Tibial artery (tissue), 4 donors: ENCODE measurements around the gene SIGLEC14.
"Not testable (repeated sequence)": the region's sequence is repeated elsewhere in the genome, so short reads cannot be mapped to it uniquely, and the experiment has no call there.

Source experiments
- DNase-seq, 2 donors: peaks; one replicate each; pipeline ENCODE4 v3.0.0-alpha.2; 2019
- H3K27ac ChIP-seq, 2 donors: fragments of 200-600 bp; sonication (generic) in 1 of 2; 1 replicate in 1 of 2; 2 replicates in 1 of 2; pipeline ENCODE4 v1.5.1; 2018 to 2019; ENCODE audit warnings: mild to moderate bottlenecking in 1 of 2
- H3K27me3 ChIP-seq, 2 donors: fragments of 200-600 bp; sonication (generic) in 1 of 2; one replicate each; pipeline versions ENCODE4 v1.5.1 to v1.6.0; 2016 to 2019
- H3K36me3 ChIP-seq, 3 donors: fragments of 200-600 bp; sonication (generic) in 2 of 3; one replicate each; pipeline ENCODE4 v1.5.1; 2016 to 2019; ENCODE audit warnings: mild to moderate bottlenecking in 2 of 3
- H3K4me1 ChIP-seq, 4 donors: fragments of 200-600 bp; sonication (generic) in 2 of 4; 1 replicate in 3 of 4; 2 replicates in 1 of 4; pipeline ENCODE4 v1.5.1; 2016 to 2019
- H3K4me3 ChIP-seq, 2 donors: fragments of 200-600 bp; sonication (generic) in 1 of 2; 1 replicate in 1 of 2; 2 replicates in 1 of 2; pipeline ENCODE4 v1.5.1; 2018 to 2019; ENCODE audit warnings: mild to moderate bottlenecking in 2 of 2
- H3K9me3 ChIP-seq, 3 donors: fragments of 200-600 bp; sonication (generic) in 1 of 3; one replicate each; pipeline ENCODE4 v1.5.1; 2016 to 2019
- intact Hi-C: fragments of 100-400 bp; cut with DNase I; formaldehyde crosslinking; loops from one replicate; pipeline ENCODE4 v1.15.0; 2023; ENCODE audit warnings: low total_unique reads
- TF ChIP-seq, protein P1 (sequence below), 2 experiments: fragments of 200-600 bp in 1 of 2; fragments of 450-650 bp in 1 of 2; IDR thresholded peaks; one replicate each; pipeline ENCODE4 v1.5.1; 2017 to 2019; ENCODE audit warnings: antibody characterized with exemption in 2 of 2, mild to moderate bottlenecking in 1 of 2, moderate library complexity in 1 of 2

Gene SIGLEC14

DNA sequence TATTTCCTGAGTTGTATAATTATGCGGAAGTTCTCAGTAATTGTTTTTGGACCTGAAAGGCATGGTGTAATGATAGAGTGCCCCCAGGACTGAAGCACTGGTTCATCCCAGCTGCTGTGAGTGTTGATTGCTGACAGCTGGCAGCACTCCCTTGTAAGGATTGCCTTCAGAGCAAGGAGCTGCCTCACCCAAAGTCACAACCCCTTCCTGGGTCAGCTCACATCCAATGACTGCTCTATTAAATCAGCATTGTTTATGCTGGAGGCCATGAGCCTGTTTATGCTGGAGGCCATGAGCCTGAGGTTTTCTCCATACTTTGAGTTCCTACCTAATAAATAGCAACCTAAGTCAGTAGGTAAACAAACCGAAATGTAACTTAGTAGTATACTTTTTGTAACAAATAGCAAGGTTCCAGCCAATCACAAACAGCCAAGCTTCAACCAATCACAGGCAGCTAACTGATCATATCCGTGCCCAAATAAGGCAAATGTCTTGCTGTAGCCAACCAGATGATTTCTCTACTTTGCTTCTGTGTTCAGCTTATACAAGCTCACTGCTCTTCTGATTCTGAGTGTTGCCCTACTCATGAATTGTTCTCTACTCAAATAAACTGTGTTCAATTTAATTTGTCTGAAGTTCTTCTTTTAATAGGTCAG, 34.8 kb upstream of the SIGLEC14 start:
- no peak for DNase-seq
- intact Hi-C loops, result loop anchor here (10.0 kb wide), 1 partner anchor 317 kb away; the partner anchor contains the start of genes CLDND2 and ETFB
- TF ChIP-seq, protein P1, sequence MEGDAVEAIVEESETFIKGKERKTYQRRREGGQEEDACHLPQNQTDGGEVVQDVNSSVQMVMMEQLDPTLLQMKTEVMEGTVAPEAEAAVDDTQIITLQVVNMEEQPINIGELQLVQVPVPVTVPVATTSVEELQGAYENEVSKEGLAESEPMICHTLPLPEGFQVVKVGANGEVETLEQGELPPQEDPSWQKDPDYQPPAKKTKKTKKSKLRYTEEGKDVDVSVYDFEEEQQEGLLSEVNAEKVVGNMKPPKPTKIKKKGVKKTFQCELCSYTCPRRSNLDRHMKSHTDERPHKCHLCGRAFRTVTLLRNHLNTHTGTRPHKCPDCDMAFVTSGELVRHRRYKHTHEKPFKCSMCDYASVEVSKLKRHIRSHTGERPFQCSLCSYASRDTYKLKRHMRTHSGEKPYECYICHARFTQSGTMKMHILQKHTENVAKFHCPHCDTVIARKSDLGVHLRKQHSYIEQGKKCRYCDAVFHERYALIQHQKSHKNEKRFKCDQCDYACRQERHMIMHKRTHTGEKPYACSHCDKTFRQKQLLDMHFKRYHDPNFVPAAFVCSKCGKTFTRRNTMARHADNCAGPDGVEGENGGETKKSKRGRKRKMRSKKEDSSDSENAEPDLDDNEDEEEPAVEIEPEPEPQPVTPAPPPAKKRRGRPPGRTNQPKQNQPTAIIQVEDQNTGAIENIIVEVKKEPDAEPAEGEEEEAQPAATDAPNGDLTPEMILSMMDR (IDR thresholded peaks at IDR 0.05), result no peak
- Histone ChIP-seq H3K27me3 (peaks cover 0 to 10% of the 10 kb centered on the region in 2 donors), H3K4me3 (no peak overlapping the region), H3K9me3 (no peaks in the 10 kb centered on the region), H3K27ac (no peak overlapping the region), H3K36me3 (no peaks in the 10 kb centered on the region), H3K4me1 (no peaks in the 10 kb centered on the region)

DNA sequence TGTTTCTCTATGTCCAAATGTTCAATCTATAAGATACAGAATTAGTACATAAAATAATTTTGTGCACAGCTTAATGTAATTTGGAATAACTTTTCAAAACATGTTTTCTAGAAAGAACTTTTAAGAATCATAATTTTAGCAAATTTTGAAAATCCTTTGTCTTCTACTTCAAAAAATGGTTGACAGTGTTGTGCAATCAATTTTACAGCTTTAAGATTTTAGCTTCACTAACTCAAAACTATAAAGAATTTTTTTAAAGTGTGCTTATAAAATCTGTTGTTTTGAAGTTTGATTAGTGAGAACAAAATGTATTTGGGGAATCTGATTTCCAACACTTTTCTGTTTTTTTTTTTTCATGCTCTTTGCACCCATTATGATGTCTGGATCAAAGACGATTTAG, 33.8 kb upstream of the SIGLEC14 start:
- H3K9me3 ChIP-seq, result no peaks in the 10 kb centered on the region
- no peak for DNase-seq
- intact Hi-C loops, result loop anchor here (10.0 kb wide), 1 partner anchor 316 kb away; the partner anchor contains the start of genes CLDND2 and ETFB
- H3K4me1 ChIP-seq, result no peaks in the 10 kb centered on the region
- no peak overlapping the region for H3K4me3 ChIP-seq
- TF ChIP-seq, protein P1 (IDR thresholded peaks at IDR 0.05), result no peak
- H3K27me3 ChIP-seq, result peaks cover 0 to 11% of the 10 kb centered on the region in 2 donors
- H3K27ac ChIP-seq, result no peak overlapping the region
- no peaks in the 10 kb centered on the region for H3K36me3 ChIP-seq

DNA sequence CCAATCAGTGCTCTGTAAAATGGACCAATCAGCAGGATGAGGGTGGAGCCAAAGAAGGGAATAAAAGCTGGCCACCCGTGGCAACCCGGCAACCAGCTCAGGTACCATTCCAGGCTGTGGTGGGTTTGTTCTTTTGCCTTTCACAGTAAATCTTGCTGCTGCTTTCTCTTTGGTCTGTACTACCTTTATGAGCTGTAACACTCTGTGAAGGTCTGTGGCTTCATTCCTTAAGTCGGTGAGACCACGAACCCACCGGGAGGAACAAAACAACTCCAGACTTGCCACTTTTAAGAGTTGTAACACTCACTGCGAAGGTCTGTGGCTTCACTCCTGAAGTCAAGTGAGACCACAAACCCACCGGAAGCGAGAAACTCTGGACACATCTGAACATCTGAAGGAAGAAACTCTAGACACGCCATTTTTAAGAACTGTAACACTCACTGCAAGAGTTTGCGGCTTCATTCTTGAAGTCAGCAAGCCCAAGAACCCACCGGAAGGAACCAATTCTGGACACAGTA, 30.0 kb upstream of the SIGLEC14 start:
- Histone ChIP-seq H3K4me3 (no peak overlapping the region), H3K36me3 (no peaks in the 10 kb centered on the region), H3K4me1 (no peaks in the 10 kb centered on the region), H3K27me3 (peaks cover 0 to 11% of the 10 kb centered on the region in 2 donors), H3K27ac (no peak overlapping the region), H3K9me3 (no peaks in the 10 kb centered on the region)
- TF ChIP-seq, protein P1 (IDR thresholded peaks at IDR 0.05), result no peak
- intact Hi-C loops, result no loop called here
- DNase-seq, result no peak

DNA sequence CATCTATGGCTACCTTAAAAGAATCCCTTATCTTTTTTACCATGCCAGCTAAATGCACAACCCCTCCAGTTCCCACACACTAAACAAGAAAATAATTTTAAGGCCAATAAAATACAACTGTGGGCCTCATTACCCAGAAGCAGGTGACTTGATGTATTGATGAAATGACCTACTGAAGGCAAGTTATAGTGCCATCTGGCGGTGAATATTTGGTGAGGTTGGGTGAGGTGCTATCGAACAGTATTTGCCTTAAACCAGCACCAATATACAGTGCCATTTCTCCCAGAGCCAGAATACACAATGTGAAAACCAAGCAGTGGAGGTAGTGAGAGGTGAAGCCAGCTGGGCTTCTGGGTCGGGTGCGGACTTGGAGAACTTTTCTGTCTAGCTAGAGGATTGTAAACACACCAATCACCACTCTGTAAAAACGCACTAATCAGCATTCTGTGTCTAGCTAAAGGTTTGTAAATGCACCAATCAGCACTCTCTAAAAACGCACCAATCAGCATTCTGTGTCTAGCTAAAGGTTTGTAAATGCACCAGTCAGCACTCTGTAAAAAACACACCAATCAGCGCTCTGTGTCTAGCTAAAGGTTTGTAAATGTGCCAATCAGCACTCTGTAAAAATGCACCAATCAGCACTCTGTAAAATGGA, 29.4 kb upstream of the SIGLEC14 start:
- H3K4me1 ChIP-seq, DNase-seq, H3K36me3 ChIP-seq, H3K9me3 ChIP-seq, intact Hi-C loops, H3K4me3 ChIP-seq, H3K27ac ChIP-seq: not testable (repeated sequence)
- peaks cover 0 to 11% of the 10 kb centered on the region in 2 donors for H3K27me3 ChIP-seq
- TF ChIP-seq, protein P1 (IDR thresholded peaks at IDR 0.05), result peak in 1 of 2 experiments; percentile 21

DNA sequence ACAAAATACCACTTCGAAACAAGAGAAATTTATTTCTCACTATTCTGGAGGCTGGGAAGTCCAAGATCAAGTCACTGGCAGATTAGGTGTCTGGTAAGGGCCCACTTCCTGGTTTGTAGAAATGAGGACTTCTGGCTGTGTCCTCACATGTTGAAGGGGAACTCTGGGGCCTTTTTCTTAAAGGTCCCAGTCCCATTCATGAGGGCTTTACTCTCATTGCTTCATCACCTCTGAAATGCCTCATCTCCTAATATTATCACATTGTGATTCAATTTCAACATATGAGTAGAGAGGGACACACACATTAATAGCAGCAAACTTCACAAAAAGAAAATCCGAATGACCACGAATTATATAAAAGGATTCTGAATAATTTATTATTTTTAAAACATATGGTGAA, 21.6 kb upstream of the SIGLEC14 start:
- no peaks in the 10 kb centered on the region for H3K4me1 ChIP-seq
- H3K36me3 ChIP-seq, result no peaks in the 10 kb centered on the region
- intact Hi-C loops, result no loop called here

More for the DNA sequence above, 21.6 kb upstream of the SIGLEC14 start:
- H3K27ac ChIP-seq, result no peak overlapping the region
- H3K4me3 ChIP-seq, result no peak overlapping the region
- no peak for DNase-seq
- H3K9me3 ChIP-seq, result no peaks in the 10 kb centered on the region
- peaks cover 0 to 29% of the 10 kb centered on the region in 2 donors for H3K27me3 ChIP-seq
- TF ChIP-seq, protein P1 (IDR thresholded peaks at IDR 0.05), result no peak
